Esophagus squamous epithelium (tissue), 4 donors: ENCODE measurements around the gene TMPRSS3.

ENCODE experiments used
- POLR2A ChIP-seq, 4 donors: fragments of 450-650 bp; IDR thresholded peaks; one replicate each; pipeline ENCODE4 v1.6.1; 2017; ENCODE audit warnings: antibody characterized with exemption in 4 of 4, mild to moderate bottlenecking in 4 of 4, moderate library complexity in 3 of 4
- TF ChIP-seq, protein P1 (sequence below), 6 experiments: fragments of 450-650 bp in 4 of 6; fragments of 200-600 bp in 2 of 6; sonication (generic) in 2 of 6; IDR thresholded peaks; one replicate each; pipeline ENCODE4 v1.5.1; 2016 to 2019; ENCODE audit warnings: antibody characterized with exemption in 6 of 6, mild to moderate bottlenecking in 4 of 6, moderate library complexity in 4 of 6

DNA sequence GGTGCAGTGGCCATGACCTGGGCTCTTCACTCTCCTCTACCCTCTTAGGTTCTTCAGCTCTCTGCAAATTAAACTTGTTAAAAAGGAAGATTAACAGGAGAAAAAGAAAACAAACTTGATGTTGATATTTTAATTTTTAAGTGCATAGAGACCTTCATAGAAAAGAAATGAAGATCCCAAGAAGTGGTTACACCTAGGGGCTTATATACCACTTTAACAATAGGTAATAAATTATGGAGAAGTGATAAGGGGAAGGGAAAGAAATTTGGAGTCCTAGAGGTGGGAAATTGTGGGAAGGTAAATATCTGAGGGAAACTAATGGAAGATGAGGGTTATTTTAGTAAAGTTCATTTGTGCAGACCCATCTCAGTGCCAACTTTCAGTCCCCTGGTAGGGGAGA lies 64.2 kb downstream of the TMPRSS3 start:
- TF ChIP-seq, protein P1, sequence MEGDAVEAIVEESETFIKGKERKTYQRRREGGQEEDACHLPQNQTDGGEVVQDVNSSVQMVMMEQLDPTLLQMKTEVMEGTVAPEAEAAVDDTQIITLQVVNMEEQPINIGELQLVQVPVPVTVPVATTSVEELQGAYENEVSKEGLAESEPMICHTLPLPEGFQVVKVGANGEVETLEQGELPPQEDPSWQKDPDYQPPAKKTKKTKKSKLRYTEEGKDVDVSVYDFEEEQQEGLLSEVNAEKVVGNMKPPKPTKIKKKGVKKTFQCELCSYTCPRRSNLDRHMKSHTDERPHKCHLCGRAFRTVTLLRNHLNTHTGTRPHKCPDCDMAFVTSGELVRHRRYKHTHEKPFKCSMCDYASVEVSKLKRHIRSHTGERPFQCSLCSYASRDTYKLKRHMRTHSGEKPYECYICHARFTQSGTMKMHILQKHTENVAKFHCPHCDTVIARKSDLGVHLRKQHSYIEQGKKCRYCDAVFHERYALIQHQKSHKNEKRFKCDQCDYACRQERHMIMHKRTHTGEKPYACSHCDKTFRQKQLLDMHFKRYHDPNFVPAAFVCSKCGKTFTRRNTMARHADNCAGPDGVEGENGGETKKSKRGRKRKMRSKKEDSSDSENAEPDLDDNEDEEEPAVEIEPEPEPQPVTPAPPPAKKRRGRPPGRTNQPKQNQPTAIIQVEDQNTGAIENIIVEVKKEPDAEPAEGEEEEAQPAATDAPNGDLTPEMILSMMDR (IDR thresholded peaks at IDR 0.05) = no peak
- no peak for TF ChIP-seq POLR2A (IDR thresholded peaks at IDR 0.05)
